Stomach (tissue), 9 donors: ENCODE measurements around the gene LRRC27. TPM values are rescaled to one million over a fixed set of nuclear protein-coding genes. Genes with fewer than 3 reads are reported as not detected.

Experiments used
- DNase-seq, 2 donors: peaks; one replicate each; pipeline versions ENCODE4 v3.0.0 to v3.0.0-alpha.2; 2013 to 2019
- H3K27ac ChIP-seq, 5 donors: fragments of 200-600 bp in 4 of 5; sonication (generic) in 4 of 5; one replicate each; pipeline ENCODE4 v1.5.1; 2013 to 2019; ENCODE audit warnings: mild to moderate bottlenecking in 1 of 5, moderate library complexity in 1 of 5
- H3K27me3 ChIP-seq, 3 donors: fragments of 200-600 bp; sonication (generic); one replicate each; pipeline ENCODE4 v1.5.1; 2017 to 2019; ENCODE audit warnings: mixed run types in 1 of 3
- H3K36me3 ChIP-seq, 4 donors: fragments of 200-600 bp; sonication (generic); 1 replicate in 3 of 4; 2 replicates in 1 of 4; pipeline ENCODE4 v1.5.1; 2016 to 2019
- H3K4me1 ChIP-seq, 4 donors: fragments of 200-600 bp; sonication (generic); one replicate each; pipeline ENCODE4 v1.5.1; 2016 to 2019
- H3K4me3 ChIP-seq, 4 donors: fragments of 200-600 bp; sonication (generic) in 3 of 4; one replicate each; pipeline ENCODE4 v1.5.1; 2016 to 2019; ENCODE audit warnings: mild to moderate bottlenecking in 1 of 4
- H3K9me3 ChIP-seq, 4 donors: fragments of 200-600 bp; sonication (generic); one replicate each; pipeline ENCODE4 v1.5.1; 2016 to 2019
- EP300 ChIP-seq: sonication (generic); formaldehyde crosslinking; IDR thresholded peaks from one replicate; pipeline ENCODE4 v1.6.1; 2017; ENCODE audit warnings: antibody characterized with exemption
- POLR2A ChIP-seq, 4 donors: fragments of 450-650 bp; IDR thresholded peaks; one replicate each; pipeline ENCODE4 v1.6.1; 2016; ENCODE audit warnings: antibody characterized with exemption in 4 of 4, control low read depth in 2 of 4, mild to moderate bottlenecking in 1 of 4, moderate library complexity in 1 of 4
- POLR2AphosphoS5 ChIP-seq, 3 donors: sonication (generic); formaldehyde crosslinking; IDR thresholded peaks; one replicate each; pipeline ENCODE4 v1.6.1; 2016; ENCODE audit warnings: antibody characterized with exemption in 3 of 3
- WGBS, 5 donors: extraction: QIAGEN DNeasy Blood & Tissue Kit in 3 of 5; methylation state at CpG; one replicate each; pipeline versions ENCODE4 v1.1.5 to v1.1.7; 2013 to 2018; 5-methylcytosine and 5-hydroxymethylcytosine counted together
- intact Hi-C: fragments of 100-400 bp; cut with DNase I; formaldehyde crosslinking; loops from one replicate; pipeline ENCODE4 v1.15.1; 2023; ENCODE audit warnings: low total_unique reads
- polyA plus RNA-seq, 3 donors: library from polyadenylated mRNA; stranded (reverse); fragments of 200-250 nt; gene quantifications; one replicate each; pipeline ENCODE4 v1.2.3, GENCODE V29; 2013
- total RNA-seq, 5 donors: library from RNA; depleted of rRNA; stranded (reverse); fragments of >200 nt; gene quantifications; one replicate each; pipeline versions ENCODE4 v1.1.0 to v1.2.3, GENCODE V29; 2014 to 2016
- TF ChIP-seq, protein P1 (sequence below), 7 experiments: fragments of 450-650 bp in 4 of 7; fragments of 200-600 bp in 3 of 7; sonication (generic) in 3 of 7; IDR thresholded peaks; one replicate each; pipeline ENCODE4 v1.5.1; 2016 to 2019; ENCODE audit warnings: antibody characterized with exemption in 7 of 7, control low read depth in 2 of 7, mild to moderate bottlenecking in 1 of 7
- donor health status: healthy with polysubstance abuse.
- donor health status: Bipolar disorder and iron deficiency.
- donor health status: healthy.

The LRRC27 gene
- total and polyA plus RNA-seq, 8 donors: 4.2 to 31.3 (median 11.1) TPM

DNA sequence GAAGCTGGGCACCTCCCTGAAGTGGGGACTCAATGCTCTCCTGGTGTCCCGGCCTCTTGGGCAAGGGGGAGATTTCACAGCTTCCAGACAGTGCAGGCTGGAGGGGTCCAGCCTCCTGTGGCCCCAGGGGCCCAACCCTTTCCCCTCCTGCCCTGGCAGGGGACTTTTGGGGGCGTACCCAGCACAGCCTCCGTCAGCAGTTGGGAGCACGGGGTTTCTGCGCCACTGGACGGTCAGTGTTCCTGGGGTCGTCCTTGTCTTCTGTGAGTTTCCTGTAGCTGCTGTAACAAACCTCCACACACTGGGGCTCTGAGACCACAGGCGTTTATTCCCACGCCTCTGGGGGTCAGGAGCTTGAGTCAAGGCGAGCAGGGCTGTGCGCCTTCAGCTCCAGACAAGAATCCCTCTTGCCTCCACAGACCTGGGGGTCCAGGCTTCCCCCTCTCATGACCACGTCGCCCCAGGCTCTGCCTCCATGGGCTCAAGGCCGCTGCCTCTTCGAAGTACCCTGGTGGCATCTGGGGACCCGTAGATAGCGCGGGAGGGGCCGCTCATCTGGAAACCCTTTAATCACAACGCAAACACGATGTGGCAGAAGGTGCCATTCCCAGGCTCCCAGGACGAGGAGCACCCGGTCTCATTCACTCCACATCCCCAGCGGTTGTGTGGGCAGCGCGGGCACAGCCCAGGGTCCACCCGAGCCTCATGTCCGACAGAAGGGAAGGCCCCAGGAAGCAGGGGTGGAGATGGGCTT lies 79.0 kb downstream of the LRRC27 start:
- no peak for TF ChIP-seq POLR2AphosphoS5 (IDR thresholded peaks at IDR 0.05)
- TF ChIP-seq POLR2A (IDR thresholded peaks at IDR 0.05): no peak
- no peaks in the 10 kb centered on the region for H3K27me3 ChIP-seq
- 48 to 67% (median 55%) methylated on average over 22 to 28 of the region's 28 CpGs for WGBS, 5 donors

DNA sequence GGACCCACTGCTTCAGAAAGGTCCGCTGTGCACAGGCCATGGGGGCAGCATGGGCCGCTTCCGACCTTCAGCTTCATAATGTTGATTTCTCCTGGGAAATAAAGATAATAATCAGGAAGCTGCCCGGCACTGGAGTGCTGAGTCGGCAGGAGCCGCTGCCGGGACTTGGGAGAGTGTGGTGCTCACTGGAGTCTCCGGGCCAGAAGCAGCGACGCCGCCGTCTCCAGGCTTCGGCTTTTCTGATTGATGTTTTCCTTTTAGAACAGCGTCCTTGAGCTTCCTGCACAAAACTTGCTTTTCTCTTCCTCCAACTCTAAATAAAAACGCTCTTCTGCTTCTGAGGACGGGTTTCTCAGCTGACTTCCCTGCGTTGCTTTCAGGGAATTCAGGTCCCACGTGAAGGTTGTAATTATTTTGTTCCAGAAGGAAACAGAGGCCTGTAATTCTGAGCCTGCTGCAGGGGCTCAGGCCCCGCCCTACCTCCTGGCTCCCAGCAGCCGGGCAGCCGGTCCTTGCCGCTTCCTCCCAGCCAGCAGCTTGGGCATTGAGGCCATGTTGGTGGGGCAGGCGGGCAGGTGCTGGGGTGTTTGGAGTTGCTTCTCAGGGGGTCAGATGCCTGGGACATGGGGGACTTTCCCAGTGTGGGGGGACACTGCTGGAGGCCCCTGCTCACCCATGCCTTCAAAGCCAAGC lies 79.7 kb downstream of the LRRC27 start:
- intact Hi-C loops: no loop called here
- 12 to 22% (median 16%) methylated on average over 21 to 23 of the region's 23 CpGs for WGBS, 5 donors

More for the DNA sequence above, 79.0 kb downstream of the LRRC27 start:
- Histone ChIP-seq H3K36me3 (peaks cover 10 to 28% (median 12%) of the 10 kb centered on the region in 4 donors), H3K4me1 (peaks cover 79 to 100% (median 87%) of the 10 kb centered on the region in 4 donors), H3K4me3 (peak overlapping the region in 2 of 4 donors; percentile 6 to 9), H3K9me3 (no peaks in the 10 kb centered on the region), H3K27ac (peak overlapping the region; percentile 74 to 96 (median 94))
- peak in 1 of 2 donors; percentile 53 for DNase-seq
- intact Hi-C loops: no loop called here

DNA sequence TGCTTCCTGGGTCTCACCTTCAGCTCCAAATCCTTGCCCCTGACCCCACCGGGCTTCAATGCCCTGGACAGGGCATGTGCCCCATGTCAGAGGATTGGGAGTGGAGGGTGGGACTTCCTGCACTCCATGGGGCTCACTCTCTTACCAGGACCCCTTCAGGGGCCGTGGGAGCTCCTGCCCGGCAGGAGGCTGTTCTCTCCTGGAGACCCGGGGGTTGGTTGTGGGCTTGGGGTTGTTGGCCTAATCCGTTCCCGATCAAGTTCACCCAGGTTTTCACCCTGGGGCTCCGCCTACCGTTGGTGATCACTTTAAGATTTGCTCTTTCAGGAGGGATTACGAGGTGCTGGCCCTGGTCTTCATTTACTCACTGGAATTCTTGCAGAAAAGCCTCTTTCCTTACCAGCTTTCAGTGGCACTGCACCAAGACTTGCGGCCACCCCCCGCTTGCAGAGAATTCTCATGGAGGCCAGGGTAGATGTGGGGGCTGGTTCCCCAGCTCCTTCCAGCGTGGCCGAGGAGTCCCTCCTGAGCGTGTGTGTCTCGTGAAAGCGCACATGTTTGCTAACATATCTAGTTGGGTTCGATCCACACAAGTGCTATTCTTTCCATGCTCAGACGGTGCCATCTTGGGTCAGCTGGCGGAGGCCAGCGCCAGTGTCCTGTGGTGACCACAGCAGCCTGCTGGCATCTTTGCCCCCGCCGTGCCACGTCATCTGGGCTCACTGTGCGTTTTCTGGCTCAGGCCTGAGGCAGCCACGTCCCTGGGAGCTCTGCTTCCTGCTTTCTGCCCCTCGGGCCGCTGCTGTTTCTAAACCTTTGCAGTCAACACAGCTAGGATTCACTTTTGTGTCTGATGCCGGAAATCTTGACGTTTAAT lies 80.6 kb downstream of the LRRC27 start:
- 57 to 64% (median 59%) methylated on average over 26 to 29 of the region's 29 CpGs for WGBS, 5 donors
- H3K4me1 ChIP-seq: peaks cover 77 to 100% (median 87%) of the 10 kb centered on the region in 4 donors
- peak in 1 of 2 donors; percentile 41 for DNase-seq
- H3K27ac ChIP-seq: peak overlapping the region; percentile 74 to 96 (median 94)
- H3K36me3 ChIP-seq: peaks cover 0 to 31% (median 6%) of the 10 kb centered on the region in 4 donors
- no peaks in the 10 kb centered on the region for H3K27me3 ChIP-seq
- H3K9me3 ChIP-seq: no peaks in the 10 kb centered on the region
- TF ChIP-seq, protein P1, sequence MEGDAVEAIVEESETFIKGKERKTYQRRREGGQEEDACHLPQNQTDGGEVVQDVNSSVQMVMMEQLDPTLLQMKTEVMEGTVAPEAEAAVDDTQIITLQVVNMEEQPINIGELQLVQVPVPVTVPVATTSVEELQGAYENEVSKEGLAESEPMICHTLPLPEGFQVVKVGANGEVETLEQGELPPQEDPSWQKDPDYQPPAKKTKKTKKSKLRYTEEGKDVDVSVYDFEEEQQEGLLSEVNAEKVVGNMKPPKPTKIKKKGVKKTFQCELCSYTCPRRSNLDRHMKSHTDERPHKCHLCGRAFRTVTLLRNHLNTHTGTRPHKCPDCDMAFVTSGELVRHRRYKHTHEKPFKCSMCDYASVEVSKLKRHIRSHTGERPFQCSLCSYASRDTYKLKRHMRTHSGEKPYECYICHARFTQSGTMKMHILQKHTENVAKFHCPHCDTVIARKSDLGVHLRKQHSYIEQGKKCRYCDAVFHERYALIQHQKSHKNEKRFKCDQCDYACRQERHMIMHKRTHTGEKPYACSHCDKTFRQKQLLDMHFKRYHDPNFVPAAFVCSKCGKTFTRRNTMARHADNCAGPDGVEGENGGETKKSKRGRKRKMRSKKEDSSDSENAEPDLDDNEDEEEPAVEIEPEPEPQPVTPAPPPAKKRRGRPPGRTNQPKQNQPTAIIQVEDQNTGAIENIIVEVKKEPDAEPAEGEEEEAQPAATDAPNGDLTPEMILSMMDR (IDR thresholded peaks at IDR 0.05): no peak
- no peak for TF ChIP-seq POLR2A (IDR thresholded peaks at IDR 0.05)
- no peak for TF ChIP-seq EP300
- TF ChIP-seq POLR2AphosphoS5 (IDR thresholded peaks at IDR 0.05): no peak
- intact Hi-C loops: no loop called here
- H3K4me3 ChIP-seq: peak overlapping the region in 1 of 4 donors; percentile 9

More for the DNA sequence above, 79.7 kb downstream of the LRRC27 start:
- peaks cover 3 to 27% (median 4%) of the 10 kb centered on the region in 4 donors for H3K36me3 ChIP-seq
- no peaks in the 10 kb centered on the region for H3K27me3 ChIP-seq
- DNase-seq: peak; percentile 69 to 85
- no peak for TF ChIP-seq EP300
- TF ChIP-seq POLR2A (IDR thresholded peaks at IDR 0.05): no peak
- TF ChIP-seq POLR2AphosphoS5 (IDR thresholded peaks at IDR 0.05): no peak
- TF ChIP-seq, protein P1 (IDR thresholded peaks at IDR 0.05): no peak
- H3K27ac ChIP-seq: peak overlapping the region; percentile 74 to 96 (median 94)
- H3K4me1 ChIP-seq: peaks cover 81 to 100% (median 88%) of the 10 kb centered on the region in 4 donors
- peak overlapping the region in 2 of 4 donors; percentile 6 to 9 for H3K4me3 ChIP-seq
- H3K9me3 ChIP-seq: no peaks in the 10 kb centered on the region

DNA sequence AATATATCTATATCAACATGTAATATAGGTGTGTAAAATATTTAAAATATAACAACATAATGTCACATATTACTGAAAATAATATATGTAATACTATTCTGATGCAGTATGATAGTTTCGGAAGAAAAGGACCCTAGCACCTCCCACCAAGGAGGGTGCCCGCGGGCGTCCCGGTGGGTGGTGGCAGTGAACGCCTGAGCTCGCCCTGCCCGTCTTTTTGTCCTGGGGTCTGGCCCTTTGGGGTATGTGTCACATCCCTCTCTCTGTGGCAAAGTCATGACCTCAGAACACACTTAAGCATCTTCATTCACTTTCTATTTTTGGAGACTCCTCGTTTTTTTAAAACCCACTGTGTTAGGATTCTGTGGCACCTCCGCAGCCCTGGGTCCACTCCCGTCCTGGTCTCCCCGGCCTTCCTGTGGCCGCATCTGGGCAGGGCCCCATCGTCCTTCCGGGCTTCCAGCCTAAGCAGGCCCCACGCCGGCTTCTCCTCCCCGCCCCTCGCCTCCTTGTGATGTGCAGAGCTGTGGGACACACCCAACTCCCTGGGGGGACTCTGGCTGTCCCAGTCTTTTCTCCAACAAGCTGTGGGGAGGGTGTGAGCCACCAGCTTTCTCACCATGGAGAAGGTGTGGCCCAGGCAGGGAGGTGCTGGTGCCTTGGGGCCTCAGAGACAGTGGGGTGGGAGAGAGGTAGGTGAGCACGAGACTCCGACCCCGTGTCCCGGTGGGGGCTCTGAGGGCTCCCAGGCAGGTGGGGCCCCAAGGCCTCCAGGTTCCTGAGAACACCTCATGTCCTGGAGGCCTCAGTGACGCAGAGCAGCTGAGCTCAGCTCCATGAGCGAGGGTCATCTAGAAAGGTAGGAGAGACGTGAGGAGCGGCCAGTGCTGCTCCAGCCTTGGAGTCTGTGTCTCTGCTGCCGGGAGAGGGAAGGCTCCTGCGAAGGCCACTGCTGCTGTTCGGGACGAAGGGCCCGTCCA lies 81.5 kb downstream of the LRRC27 start:
- no peak overlapping the region for H3K4me3 ChIP-seq
- TF ChIP-seq, protein P1 (IDR thresholded peaks at IDR 0.05): no peak
- no peak for TF ChIP-seq POLR2AphosphoS5 (IDR thresholded peaks at IDR 0.05)
- TF ChIP-seq EP300: no peak
- peaks cover 77 to 100% (median 88%) of the 10 kb centered on the region in 4 donors for H3K4me1 ChIP-seq
- peak in 1 of 2 donors; percentile 74 for DNase-seq
- peak overlapping the region; percentile 52 to 96 (median 94) for H3K27ac ChIP-seq
- intact Hi-C loops: no loop called here
- peaks cover 0 to 31% (median 6%) of the 10 kb centered on the region in 4 donors for H3K36me3 ChIP-seq
- no peaks in the 10 kb centered on the region for H3K27me3 ChIP-seq
- H3K9me3 ChIP-seq: no peaks in the 10 kb centered on the region
- WGBS, 5 donors: 67 to 83% (median 71%) methylated on average over 30 to 32 of the region's 32 CpGs
